Glomerular endothelial cell (primary cell): ENCODE data around the gene SEM1. TPM values are rescaled to one million over a fixed set of nuclear protein-coding genes. Genes with fewer than 3 reads are reported as not detected.
"Not testable (repeated sequence)": the region's sequence is repeated elsewhere in the genome, so short reads cannot be mapped to it uniquely, and the experiment has no call there.

Source experiments
- DNase-seq: peaks from one replicate; pipeline ENCODE4 v3.0.0-alpha.2; 2011; ENCODE audit warnings: low read depth, low spot score; ENCODE audit errors: extremely low read depth
- total RNA-seq: library from RNA; depleted of rRNA; stranded (reverse); fragments of >200 nt; gene quantifications from 2 replicates; pipeline ENCODE4 v1.2.3, GENCODE V29; 2015

Gene SEM1
- total RNA-seq: 25.6 and 34.8 TPM in 2 replicates

DNA sequence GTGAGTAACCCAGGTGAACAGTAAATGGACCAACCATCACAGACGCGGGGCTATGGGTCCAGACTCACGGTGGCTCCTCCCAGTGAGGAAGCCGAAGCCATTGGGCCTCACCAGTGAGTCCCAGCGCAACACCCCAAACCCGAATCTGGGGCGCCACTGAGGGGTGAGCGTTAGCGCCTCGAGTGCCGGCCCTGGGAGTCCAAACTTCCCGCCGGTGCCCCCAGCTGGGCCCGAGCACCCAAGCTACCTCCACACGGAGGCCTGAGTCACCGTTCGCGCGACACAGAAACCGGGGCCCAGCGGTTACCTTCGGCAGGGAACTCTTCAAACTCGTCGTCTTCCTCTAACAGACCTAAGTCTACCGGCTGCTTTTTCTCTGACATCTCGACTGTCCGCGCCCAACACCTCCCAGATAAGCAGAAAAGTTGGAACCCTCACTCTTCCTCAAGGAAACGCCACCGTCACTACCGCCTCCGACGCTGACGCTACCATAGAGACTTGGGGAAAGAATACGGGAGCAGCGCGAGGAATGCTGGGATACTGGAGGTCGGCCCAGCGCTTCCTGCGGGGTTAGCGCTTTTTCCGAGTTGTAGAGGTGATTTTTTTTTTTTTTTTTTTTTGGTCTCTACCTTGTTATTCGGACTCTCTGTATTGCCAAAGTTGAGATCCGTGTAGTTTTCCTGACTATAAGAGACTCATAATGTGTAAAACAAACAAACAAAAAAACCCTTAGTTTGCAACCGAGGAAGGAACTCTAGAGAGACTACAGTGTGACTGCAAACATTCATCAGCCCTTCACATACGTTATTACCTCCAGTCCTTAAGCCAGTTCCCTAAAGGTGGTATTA is at the start of gene SEM1:
Gene SEM1, minus strand, starts transcription at position 466 of the 848 bp plus-strand sequence. Its CDS starts 83 bp downstream, at position 383.
- peak; percentile 68 for DNase-seq

GRCh38 chr7:96757880-96758279 is 48.2 kb upstream of the SEM1 start:
- DNase-seq: not testable (repeated sequence)

- no peak for DNase-seq
These were observed 37.8 kb upstream of the SEM1 start for GRCh38 chr7:96747418-96747940.

- no peak for DNase-seq
These were observed 30.5 kb upstream of the SEM1 start for GRCh38 chr7:96740130-96740529.

DNA sequence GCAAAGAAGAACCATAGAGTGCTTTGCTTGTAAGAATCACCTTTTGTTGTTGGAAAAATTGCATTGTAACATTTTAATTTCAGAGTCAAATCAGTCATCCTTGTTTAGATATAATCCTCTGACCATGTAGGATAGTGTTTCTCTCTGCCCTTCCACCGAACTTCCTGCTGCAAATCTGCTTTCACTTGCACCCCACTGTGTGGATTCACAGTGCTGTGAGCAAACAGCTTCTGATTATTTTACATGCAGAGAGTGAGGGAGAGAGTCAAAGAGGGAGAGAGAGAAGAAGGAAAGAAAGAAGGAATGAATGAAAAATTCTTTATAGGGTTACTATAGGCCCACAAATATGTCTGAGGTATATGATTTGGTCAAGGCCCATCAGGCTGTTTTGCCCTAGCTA is 30.0 kb upstream of the SEM1 start:
- no peak for DNase-seq

DNA sequence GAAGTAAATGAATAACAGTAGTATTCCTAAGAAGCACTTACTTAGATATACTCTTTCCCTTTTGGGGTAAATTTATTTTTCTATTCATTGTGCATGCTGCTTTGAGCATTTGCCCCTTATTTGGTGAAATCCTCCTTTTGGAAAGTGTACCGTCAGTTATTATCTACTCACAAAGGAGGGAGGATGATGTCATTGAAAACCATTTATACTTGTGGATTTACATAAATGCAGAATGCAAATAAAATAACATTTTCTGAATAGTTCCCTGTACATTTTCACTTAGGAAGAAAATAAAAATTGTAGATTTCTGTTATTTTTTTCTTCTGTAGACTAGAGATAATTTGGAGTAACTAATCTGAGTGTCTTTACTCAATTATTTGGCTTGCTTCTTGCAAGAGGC is 29.5 kb upstream of the SEM1 start:
- DNase-seq: no peak

DNA sequence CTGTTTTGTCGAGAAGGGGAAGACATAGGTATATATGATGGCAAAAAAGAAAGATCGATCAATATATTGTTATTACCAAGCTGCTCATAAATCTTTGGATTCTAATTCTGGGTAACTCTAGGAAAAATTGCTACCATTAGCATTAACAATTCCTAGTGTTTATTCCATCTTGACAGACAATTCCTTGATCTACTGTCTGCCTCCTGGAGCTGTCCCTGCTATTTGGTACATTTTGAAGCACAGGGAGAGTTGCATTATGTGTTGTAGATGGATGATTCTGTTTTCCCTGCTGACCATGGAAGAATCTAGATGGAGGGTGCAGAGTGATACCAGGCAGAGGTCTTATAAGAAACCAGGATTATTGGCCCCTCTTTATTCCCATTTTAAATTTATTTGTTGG is 29.1 kb upstream of the SEM1 start:
- no peak for DNase-seq

- DNase-seq: no peak
These were observed 28.0 kb upstream of the SEM1 start for GRCh38 chr7:96737545-96738050.

DNA sequence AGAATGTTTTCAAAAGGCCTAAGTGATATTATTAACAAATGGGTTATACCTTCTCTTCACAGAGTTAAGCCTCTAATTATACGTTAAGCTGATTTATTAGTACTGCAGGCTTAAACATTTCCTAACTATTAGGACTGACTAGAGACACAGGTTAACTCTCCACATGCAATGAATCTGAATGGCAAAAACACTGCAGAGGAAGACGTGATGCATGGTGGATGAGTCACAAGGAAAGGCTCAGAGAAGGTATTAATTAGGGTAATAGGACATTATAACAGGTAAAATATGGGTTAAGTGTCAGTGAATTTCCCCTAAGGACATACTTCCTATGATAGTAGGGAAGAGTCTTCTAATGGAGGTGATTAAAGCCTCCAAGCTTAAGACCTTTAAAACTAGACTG is 24.7 kb upstream of the SEM1 start:
- DNase-seq: no peak

DNA sequence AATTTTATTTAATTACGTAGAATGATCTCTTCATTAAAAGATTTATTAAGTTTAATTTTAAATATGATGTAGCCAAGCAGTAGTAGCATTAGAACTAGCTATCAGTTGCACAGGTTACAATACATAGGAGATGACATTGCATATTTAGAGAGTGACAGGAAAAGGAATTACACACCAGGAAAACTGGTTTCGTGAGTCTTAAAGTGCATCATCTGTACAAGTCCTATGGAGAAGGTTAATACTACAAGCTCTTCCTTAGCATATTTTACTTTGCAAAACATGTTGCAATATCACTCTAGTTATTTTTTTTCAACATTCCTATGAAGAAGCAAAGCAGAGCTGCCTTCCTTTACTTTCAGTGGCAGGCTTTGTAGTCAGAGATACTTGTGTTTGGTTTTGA is 20.2 kb upstream of the SEM1 start:
- DNase-seq: no peak

- no peak for DNase-seq
These were observed 18.5 kb upstream of the SEM1 start for GRCh38 chr7:96728139-96728538.

DNA sequence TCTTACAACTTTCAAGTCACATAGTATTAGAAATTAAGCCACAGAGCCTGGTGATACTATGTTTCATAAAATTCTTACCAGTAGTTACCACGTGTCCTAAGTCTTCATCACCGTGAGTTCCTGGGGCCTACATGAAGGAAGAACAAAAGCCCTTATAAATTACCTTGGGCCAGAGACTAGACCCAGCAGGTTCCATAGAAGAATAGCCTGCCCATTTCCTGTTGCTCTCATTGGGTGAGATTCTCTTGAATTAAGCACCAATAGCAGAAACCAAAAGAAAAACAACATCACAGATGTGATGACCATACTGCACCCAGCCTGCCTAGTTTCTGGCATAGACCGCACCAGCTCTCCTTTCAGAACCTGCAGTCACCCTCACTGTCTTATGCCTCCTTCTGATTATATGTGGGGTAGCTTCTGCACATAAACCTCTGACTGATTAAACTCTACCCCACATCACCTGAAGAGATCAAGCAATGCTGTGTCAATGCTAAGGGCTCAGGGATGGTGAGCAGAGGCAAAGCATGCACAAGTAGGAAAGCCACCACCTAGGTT is 18.0 kb upstream of the SEM1 start:
- DNase-seq: no peak

- DNase-seq: no peak
These were observed 14.0 kb upstream of the SEM1 start for GRCh38 chr7:96723622-96724021.

GRCh38 chr7:96722928-96723327 is 13.3 kb upstream of the SEM1 start:
- DNase-seq: not testable (repeated sequence)

- no peak for DNase-seq
These were observed 11.2 kb upstream of the SEM1 start for GRCh38 chr7:96720843-96721242.

DNA sequence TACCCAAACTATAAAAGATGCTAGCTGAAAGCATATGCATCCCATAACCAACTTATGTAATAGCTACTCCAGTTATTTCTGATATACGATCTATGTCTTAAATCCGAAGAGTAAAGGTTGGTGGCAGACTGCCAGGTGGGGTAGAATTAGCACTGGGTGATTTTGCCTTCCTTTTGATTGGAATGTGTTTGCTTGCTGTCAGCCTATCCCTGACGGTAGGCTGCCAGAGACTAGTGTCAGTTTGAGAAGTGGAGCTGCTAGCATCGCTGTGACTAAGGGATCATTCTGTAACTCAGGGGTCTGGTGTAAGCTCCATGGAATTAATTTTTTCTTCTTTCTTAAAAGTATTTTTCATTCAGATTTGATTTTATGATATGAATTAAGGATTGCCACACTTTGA is 9.5 kb upstream of the SEM1 start:
- no peak for DNase-seq

- no peak for DNase-seq
These were observed 8.7 kb upstream of the SEM1 start for GRCh38 chr7:96718107-96719003.

DNA sequence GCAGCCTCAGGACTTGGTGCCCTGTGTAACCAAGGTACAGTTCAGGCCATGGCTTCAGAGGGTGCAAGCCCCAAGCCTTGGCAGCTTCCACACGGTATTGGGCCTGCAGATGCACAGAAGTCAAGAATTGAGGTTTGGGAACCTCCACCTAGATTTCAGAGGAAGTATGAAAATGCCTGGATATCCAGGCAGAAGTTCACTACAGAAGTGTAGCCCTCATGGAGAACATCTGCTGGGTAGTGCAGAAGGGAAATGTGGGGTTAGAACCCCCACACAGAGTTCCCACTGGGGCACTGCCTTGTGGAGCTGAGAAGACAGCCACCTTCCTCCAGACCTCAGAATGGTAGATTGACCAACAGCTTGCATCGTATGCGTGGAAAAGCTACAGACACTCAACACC is 3.4 kb upstream of the SEM1 start:
- no peak for DNase-seq

DNA sequence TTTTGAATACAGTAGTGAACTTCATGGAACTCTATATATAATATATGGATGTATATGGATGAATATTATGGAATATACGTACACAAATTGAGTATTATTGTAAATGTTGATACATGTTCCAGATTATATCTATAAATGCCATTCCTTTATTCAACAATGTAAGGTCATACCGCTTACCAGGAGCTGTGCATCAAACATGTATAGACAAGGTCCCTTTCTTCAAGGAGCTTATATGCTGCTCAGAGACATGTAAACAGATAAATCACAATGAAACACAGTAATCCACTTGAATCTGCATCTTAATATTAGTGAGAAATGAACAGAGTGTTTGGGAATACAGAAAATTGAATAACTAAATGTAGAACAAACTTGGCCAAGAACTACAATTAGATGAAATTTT is 898 bp upstream of the SEM1 start:
- DNase-seq: no peak

GRCh38 chr7:96708872-96709271 is 774 bp downstream of the SEM1 start:
- no peak for DNase-seq
